Vagina (tissue), 2 donors: Measurements from ENCODE around the gene ITPK1.

Experiments used
- POLR2A ChIP-seq, 2 donors: fragments of 450-650 bp; IDR thresholded peaks; one replicate each; pipeline ENCODE4 v1.6.1; 2017; ENCODE audit warnings: antibody characterized with exemption in 2 of 2, mild to moderate bottlenecking in 2 of 2, moderate library complexity in 2 of 2
- POLR2AphosphoS5 ChIP-seq, 2 donors: sonication (generic); formaldehyde crosslinking; IDR thresholded peaks; one replicate each; pipeline ENCODE4 v1.9.0; 2017; ENCODE audit warnings: antibody characterized with exemption in 2 of 2, mild to moderate bottlenecking in 2 of 2, low read depth in 1 of 2; ENCODE audit not compliant: insufficient read depth in 1 of 2
- TF ChIP-seq, protein P1 (sequence below), 3 experiments: fragments of 450-650 bp in 2 of 3; fragments of 200-600 bp in 1 of 3; sonication (generic) in 1 of 3; IDR thresholded peaks; one replicate each; pipeline ENCODE4 v1.5.1; 2017 to 2019; ENCODE audit warnings: antibody characterized with exemption in 3 of 3, mild to moderate bottlenecking in 2 of 3, moderate library complexity in 2 of 3

DNA sequence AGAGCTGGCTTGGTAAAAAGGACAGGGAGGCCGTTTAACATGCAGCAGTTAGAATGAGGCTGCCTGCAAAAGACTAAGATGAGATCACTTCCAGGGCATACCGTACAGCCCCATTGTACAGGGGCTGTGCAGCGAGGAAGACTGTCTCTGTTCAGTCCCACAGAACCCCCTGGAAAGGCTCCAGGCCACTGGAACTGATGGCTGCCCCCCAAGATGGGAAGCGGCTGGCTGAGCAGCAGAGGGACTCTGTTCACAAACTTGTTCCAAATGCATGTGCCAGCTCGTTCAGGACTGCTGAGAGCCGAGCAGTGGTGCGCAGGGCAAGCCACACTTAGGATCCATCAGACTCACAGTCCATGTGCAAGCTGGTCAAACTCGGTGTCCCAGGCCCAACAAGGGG is 109.9 kb downstream of the ITPK1 start:
- TF ChIP-seq, protein P1, sequence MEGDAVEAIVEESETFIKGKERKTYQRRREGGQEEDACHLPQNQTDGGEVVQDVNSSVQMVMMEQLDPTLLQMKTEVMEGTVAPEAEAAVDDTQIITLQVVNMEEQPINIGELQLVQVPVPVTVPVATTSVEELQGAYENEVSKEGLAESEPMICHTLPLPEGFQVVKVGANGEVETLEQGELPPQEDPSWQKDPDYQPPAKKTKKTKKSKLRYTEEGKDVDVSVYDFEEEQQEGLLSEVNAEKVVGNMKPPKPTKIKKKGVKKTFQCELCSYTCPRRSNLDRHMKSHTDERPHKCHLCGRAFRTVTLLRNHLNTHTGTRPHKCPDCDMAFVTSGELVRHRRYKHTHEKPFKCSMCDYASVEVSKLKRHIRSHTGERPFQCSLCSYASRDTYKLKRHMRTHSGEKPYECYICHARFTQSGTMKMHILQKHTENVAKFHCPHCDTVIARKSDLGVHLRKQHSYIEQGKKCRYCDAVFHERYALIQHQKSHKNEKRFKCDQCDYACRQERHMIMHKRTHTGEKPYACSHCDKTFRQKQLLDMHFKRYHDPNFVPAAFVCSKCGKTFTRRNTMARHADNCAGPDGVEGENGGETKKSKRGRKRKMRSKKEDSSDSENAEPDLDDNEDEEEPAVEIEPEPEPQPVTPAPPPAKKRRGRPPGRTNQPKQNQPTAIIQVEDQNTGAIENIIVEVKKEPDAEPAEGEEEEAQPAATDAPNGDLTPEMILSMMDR (IDR thresholded peaks at IDR 0.05) = no peak
- TF ChIP-seq POLR2AphosphoS5 (IDR thresholded peaks at IDR 0.05; ENCODE audit: insufficient read depth in 1 of 2, low read depth in 1 of 2) (no peak), POLR2A (IDR thresholded peaks at IDR 0.05) (no peak)
